Islet precursor cell (in vitro differentiated cells): ENCODE results near the gene ZFPM1.
A peak's percentile ranks its signal among the peaks of the same experiment; 100 is the strongest.

Experiments
- DNase-seq: peaks from one replicate; pipeline ENCODE4 v3.0.0-alpha.2; 2018

ZFPM1 gene

GRCh38 chr16:88435437-88436355, 17.4 kb upstream of the ZFPM1 start:
- DNase-seq: no peak

GRCh38 chr16:88436796-88437195, 16.3 kb upstream of the ZFPM1 start:
- DNase-seq: no peak

GRCh38 chr16:88437367-88437964, 15.6 kb upstream of the ZFPM1 start:
- peak; percentile 79 for DNase-seq

GRCh38 chr16:88438084-88438870, 14.8 kb upstream of the ZFPM1 start:
- DNase-seq: no peak

GRCh38 chr16:88439016-88439415, 14.1 kb upstream of the ZFPM1 start:
- no peak for DNase-seq

DNA sequence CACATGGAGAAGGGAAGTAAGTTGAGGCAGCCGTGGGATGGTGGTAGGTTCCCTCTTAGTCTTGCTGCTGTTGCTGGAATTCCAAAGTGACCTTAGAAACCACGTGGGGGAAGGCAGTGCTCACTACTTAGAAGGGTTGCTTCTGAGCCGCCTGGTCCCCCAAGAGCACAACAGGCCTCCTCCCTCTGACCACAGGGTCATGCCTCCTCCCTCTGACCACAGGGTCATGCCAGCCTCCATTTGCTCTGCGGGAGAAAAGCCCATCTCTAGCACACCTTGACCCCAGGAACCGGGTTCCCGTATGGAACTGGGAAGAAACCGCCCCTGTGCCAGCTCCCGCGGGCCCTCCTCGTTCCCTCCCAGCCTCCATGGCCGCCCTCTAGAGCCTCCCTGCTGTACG, 13.4 kb upstream of the ZFPM1 start:
- no peak for DNase-seq

DNA sequence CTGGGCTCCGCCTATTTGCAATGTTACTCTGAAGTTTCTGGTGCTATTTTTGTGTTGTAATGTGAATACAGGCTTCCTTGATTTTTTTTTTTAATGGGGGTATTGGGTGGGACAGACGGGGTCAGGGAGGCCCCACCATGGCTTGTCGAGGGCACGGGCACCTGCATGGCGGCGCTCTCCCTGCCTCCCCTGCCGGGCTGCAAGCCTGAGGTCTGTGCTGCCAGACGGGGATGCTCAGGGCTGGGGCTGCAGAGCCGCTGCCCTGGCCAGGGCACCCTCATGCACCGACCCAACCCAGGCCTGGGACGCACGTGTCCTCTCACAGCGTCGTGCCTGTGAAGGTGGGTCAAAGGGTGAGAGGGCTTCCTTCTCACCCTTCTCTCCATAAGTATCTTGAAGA, 13.0 kb upstream of the ZFPM1 start:
- DNase-seq: no peak

DNA sequence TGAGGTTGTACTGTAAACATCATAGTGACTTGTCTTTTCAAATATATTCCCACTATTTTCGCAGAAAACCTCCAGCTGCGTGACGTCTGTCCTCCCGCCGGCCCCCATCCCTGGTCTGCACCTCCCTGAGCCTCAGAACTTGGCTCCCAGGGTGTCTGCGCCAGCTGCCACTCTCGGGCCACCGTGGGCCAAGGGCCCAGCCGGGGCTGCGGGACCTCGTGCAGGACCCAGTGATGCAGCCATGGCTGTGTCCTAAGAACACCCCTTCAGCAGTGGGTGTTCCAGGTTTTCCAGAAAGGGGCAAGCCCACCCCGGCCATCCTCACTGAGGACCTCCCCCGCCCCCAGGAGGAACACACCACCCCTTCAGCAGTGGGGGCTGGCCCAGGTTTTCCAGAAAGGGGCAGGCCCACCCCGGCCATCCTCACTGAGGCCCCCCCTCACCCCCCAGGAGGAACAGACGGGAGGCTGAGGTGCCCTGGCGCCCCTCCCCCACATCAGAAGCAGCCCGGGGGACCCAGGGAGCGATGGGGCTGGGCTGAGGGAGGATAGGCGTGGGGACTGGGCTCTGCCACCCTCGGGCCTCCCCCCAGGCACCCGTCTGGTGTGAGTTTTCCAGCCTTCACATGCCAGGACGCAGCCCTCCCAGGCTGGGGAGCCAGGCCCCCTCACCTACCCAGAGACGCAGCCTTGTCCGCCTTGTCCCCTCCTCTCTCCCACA, 12.2 kb upstream of the ZFPM1 start:
- no peak for DNase-seq

DNA sequence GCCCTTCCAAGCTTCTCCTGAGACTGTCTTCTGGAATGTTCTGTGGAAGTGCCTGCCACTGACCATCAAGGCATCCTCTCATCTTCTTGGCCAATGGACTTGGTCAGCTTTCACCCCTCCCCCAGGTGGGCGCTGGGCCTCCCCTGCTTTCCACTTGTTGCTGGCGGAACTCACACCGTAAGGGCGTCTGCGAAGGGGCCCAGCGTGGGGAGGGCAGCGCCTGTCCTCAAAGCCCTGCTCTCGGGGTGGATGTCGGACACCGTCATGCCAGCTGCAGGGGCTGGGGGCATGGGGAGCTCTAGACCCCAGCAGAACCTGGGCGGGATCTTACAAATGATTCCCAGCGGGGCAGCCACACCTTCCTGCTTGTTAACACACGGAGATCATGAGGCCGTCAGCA, 11.6 kb upstream of the ZFPM1 start:
- DNase-seq: no peak

GRCh38 chr16:88442383-88442726, 10.7 kb upstream of the ZFPM1 start:
- no peak for DNase-seq

DNA sequence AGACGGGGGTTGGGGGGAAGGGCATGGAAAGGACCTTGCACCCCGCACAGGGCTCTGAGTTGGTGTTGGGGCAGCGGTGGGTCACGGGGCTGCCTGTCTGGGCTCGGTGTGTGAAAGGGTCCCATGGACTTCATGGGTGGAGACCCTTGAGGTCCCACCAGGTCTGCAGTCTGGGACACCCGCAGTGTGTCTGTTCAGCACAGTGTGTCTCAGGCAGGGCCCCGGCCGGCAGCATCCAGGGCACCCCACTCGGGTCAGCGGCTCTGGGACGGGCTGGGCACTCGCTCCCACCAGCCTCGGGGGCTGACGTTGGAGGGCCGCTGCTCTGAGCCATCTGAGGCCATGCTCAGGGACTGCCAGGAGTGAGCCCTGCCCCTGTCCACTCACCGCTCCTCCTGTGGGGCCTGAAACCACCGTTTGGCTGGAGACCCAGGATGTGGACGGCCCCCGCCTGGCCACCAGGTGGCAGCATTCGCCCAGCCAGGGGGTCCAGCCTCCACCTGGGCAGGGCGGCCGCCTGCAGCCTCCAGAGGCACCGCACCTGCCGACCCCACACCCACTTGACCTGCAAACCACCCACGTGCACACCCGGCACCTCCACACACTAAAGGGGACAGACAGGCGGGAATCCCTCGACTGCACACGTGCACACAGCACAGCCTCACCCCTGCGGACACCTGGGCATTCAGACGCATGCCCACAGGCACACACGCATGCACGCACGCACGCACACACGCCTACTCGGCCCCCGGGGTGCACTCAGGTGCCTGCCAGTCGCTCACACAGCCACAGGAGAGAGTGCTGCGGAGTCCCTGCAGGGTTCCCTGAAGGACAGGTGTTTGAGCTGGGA, 10.1 kb upstream of the ZFPM1 start:
- peak; percentile 93 for DNase-seq

- no peak for DNase-seq
These were observed 8.1 kb upstream of the ZFPM1 start for GRCh38 chr16:88444826-88445582.

- DNase-seq: no peak
These were observed 7.5 kb upstream of the ZFPM1 start for GRCh38 chr16:88445583-88445960.

GRCh38 chr16:88446061-88446460, 7.0 kb upstream of the ZFPM1 start:
- DNase-seq: no peak

GRCh38 chr16:88446736-88447135, 6.3 kb upstream of the ZFPM1 start:
- no peak for DNase-seq

- DNase-seq: no peak
These were observed 5.2 kb upstream of the ZFPM1 start for GRCh38 chr16:88447881-88448280.

GRCh38 chr16:88448461-88449266, 4.4 kb upstream of the ZFPM1 start:
- no peak for DNase-seq

- DNase-seq: no peak
These were observed 3.9 kb upstream of the ZFPM1 start for GRCh38 chr16:88449267-88449561.

DNA sequence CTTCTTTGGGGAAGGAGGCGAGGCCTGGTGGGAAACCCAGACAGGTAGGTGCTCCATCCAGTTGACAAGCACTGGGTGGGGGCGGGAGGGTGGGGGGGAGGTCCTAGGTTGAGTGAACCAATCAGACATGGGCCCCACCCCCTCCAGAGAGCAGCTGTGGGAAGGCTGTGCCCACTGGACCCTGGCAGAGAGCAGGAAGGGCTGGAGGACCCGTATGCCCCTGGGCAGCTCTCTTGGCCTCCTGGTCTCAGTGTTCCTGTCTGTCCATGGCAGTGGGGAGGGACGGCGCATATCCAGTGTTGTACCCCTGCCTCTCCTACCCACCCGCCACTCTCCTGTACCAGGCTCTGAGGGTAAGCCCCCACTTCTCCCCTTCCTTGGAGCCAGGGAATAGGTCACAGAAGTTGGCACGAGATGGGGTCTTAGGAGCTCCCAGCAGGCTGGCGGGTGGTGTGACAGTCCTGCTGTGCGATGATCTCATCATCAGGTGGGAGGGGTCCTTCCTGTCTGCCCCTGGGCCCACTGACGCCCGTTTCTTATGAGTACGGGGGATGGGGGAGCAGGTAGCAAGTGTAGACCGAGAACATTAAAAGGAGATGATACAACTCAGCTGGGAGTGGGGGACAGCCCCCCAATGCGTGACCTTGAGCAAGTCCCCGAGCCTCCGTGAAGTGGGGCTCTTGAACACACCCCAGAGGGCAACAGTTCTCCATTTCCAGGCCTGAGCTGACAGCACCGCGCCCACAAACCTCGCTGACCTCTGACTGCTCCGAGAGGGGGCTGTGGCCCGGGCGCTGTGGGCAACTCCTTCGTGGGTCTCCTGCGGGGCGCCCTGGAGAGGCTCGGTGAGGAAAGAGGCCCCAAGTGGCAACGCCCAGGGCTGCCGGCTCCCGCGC, 1.2 kb upstream of the ZFPM1 start:
- no peak for DNase-seq
